RWPE1 (cell line): ENCODE results near the gene CBFA2T3.

Source experiments
- CTCF ChIA-PET: fragments of 350-600 bp; sonication (Branson Sonifier 250); formaldehyde crosslinking; extraction: SDS; loops from one replicate; lab custom pipeline; 2021; lab: Yijun Ruan, JAX
- POLR2A ChIA-PET: fragments of 400-600 bp; formaldehyde crosslinking; extraction: SDS; loops from one replicate; lab custom pipeline; 2020; ENCODE audit warnings: antibody characterized with exemption; ENCODE audit not compliant: low non-redundant PET; lab: Yijun Ruan, JAX
- DNase-seq: peaks from one replicate; pipeline ENCODE4 v3.0.0; 2012; ENCODE audit warnings: low spot score
- H3K27ac ChIP-seq: fragments of 450-650 bp; 2 replicates; pipeline ENCODE4 v1.5.1; 2017
- CTCF ChIP-seq: fragments of 450-650 bp; conservative IDR thresholded peaks from 2 replicates; pipeline ENCODE4 v1.5.1; 2017; ENCODE audit warnings: low read depth, mild to moderate bottlenecking

The CBFA2T3 gene

GRCh38 chr16:88975511-88976061 is 1.4 kb downstream of the CBFA2T3 start:
- H3K27ac ChIP-seq, result no peak overlapping the region
- no peak for TF ChIP-seq CTCF
- DNase-seq, result no peak
- ChIA-PET POLR2A (no interaction called here), CTCF (no interaction called here)

DNA sequence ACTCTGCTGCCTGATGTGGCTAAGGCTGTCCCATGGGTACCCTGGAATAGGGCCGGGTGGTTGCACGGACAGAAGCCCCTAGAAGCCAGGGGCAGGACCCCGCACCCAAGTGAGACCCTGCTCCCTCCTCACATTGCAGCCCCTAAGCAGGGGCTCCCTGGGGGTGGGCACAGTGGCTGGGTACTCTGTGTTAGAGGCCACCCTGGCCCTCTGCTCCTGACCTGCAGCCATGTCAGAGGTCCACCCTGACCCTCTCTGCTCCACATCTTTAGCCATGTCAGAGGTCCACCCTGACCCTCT is 2.1 kb downstream of the CBFA2T3 start:
- no peak for TF ChIP-seq CTCF
- H3K27ac ChIP-seq, result no peak overlapping the region
- CTCF ChIA-PET, result no interaction called here
- POLR2A ChIA-PET, result no interaction called here
- DNase-seq, result no peak

- CTCF ChIA-PET, result no interaction called here
- DNase-seq, result no peak
- H3K27ac ChIP-seq, result no peak overlapping the region
- POLR2A ChIA-PET, result no interaction called here
- TF ChIP-seq CTCF, result no peak
These were observed 2.7 kb downstream of the CBFA2T3 start for GRCh38 chr16:88974080-88974915.

- CTCF ChIA-PET, result interaction anchor here (0.7 kb wide), 1 partner anchor 10 kb away, joined by 3 read pairs; no protein-coding TSS in a partner anchor
- no peak for DNase-seq
- TF ChIP-seq CTCF, result no peak
- POLR2A ChIA-PET, result no interaction called here
- no peak overlapping the region for H3K27ac ChIP-seq
These were observed 3.5 kb downstream of the CBFA2T3 start for GRCh38 chr16:88973415-88974050.

DNA sequence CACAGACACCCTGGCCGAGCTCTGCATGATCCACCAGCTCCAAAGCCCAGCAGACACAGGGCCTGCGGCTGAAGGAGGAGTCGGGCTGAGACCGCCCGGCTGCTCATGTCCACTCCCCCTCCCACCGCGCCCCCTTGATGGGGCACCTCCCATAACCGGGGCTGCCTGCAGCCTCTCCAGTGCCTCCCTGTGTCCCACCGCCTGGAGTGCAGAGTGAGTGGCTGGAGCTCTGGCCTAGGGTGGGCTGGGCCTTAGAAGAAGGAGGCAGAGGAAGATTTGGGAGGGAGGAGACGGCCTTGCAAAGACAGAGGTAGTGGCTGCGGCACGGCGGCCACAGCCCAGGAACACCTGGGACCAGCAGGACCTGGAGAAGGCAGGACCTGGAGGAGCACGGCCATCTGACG is 4.0 kb downstream of the CBFA2T3 start:
- no peak for DNase-seq
- CTCF ChIA-PET, result no interaction called here
- H3K27ac ChIP-seq, result no peak overlapping the region
- POLR2A ChIA-PET, result no interaction called here
- TF ChIP-seq CTCF, result no peak

- CTCF ChIA-PET, result no interaction called here
- H3K27ac ChIP-seq, result no peak overlapping the region
- TF ChIP-seq CTCF, result no peak
- POLR2A ChIA-PET, result no interaction called here
- DNase-seq, result no peak
These were observed 4.7 kb downstream of the CBFA2T3 start for GRCh38 chr16:88972349-88972748.
